SK-N-SH (cell line): ENCODE data around the gene HOXC5. TPM values are rescaled to one million over a fixed set of nuclear protein-coding genes. Genes with fewer than 3 reads are reported as not detected.

Source experiments
- CTCF ChIA-PET: fragments of 300-600, 350-600 bp; formaldehyde crosslinking; extraction: SDS; loops from one replicate; lab custom pipeline; 2021; lab: Yijun Ruan, JAX
- POLR2A ChIA-PET: fragments of 350-600 bp; sonication (Branson Sonifier 250); formaldehyde crosslinking; extraction: SDS; loops from one replicate; lab custom pipeline; 2020; ENCODE audit warnings: antibody characterized with exemption, inconsistent platforms; lab: Yijun Ruan, JAX
- DNase-seq: peaks from one replicate; pipeline ENCODE4 v3.0.0; 2012
- H2AFZ ChIP-seq: fragments of 200-600 bp; sonication (generic); 2 replicates; pipeline ENCODE4 v1.8.1; 2016; ENCODE audit warnings: antibody characterized with exemption, mild to moderate bottlenecking, low read depth
- H3F3A ChIP-seq: fragments of 200-600 bp; sonication (generic); replicated peaks from 2 replicates; pipeline ENCODE3; 2016; ENCODE audit warnings: antibody characterized with exemption, mild to moderate bottlenecking; ENCODE audit not compliant: insufficient read depth
- H3K27ac ChIP-seq, 2 experiments: fragments of 200-500 bp in 1 of 2; fragments of 200-600 bp in 1 of 2; sonication (Bioruptor generic) in 1 of 2; sonication (generic), shearing (Covaris generic) in 1 of 2; 2 replicates each; pipeline versions ENCODE4 v1.5.1 to v1.6.1; 2014 to 2016; ENCODE audit warnings: low read depth in 2 of 2, inconsistent platforms in 1 of 2, low read length in 1 of 2, mild to moderate bottlenecking in 1 of 2, mixed read lengths in 1 of 2
- H3K27me3 ChIP-seq: fragments of 200-600 bp; sonication (generic), shearing (Covaris generic); 2 replicates; pipeline ENCODE4 v1.6.1; 2016; ENCODE audit warnings: mixed run types; ENCODE audit not compliant: insufficient read depth
- H3K36me3 ChIP-seq, 2 experiments: fragments of 200-500 bp in 1 of 2; fragments of 200-600 bp in 1 of 2; sonication (Bioruptor generic) in 1 of 2; sonication (generic) in 1 of 2; replicated peaks in 1 of 2; 2 replicates each; pipeline versions ENCODE3 to v1.5.1; 2014 to 2016; ENCODE audit warnings: low read length in 1 of 2, mild to moderate bottlenecking in 1 of 2; ENCODE audit not compliant: insufficient read depth in 2 of 2, control insufficient read depth in 1 of 2
- H3K4me1 ChIP-seq, 2 experiments: fragments of 200-500 bp in 1 of 2; fragments of 200-600 bp in 1 of 2; sonication (Bioruptor generic) in 1 of 2; sonication (generic), shearing (Covaris generic) in 1 of 2; 2 replicates each; pipeline versions ENCODE4 v1.5.1 to v1.6.1; 2014 to 2016; ENCODE audit warnings: low read depth in 1 of 2, low read length in 1 of 2, mixed run types in 1 of 2; ENCODE audit not compliant: insufficient read depth in 2 of 2, control insufficient read depth in 1 of 2
- H3K4me2 ChIP-seq: fragments of 200-600 bp; sonication (generic), shearing (Covaris generic); 2 replicates; pipeline ENCODE4 v1.6.1; 2017; ENCODE audit warnings: mixed run types
- H3K4me3 ChIP-seq, 2 experiments: fragments of 200-500 bp in 1 of 2; fragments of 200-600 bp in 1 of 2; sonication (Bioruptor generic) in 1 of 2; sonication (generic), shearing (Covaris generic) in 1 of 2; 2 replicates each; pipeline versions ENCODE4 v1.5.1 to v1.8.1; 2014 to 2016; ENCODE audit warnings: low read depth in 2 of 2, inconsistent platforms in 1 of 2, low read length in 1 of 2, mild to moderate bottlenecking in 1 of 2, mixed read lengths in 1 of 2, moderate library complexity in 1 of 2
- H3K79me2 ChIP-seq: fragments of 200-600 bp; sonication (generic); 2 replicates; pipeline ENCODE4 v1.8.1; 2017; ENCODE audit warnings: mild to moderate bottlenecking; ENCODE audit not compliant: insufficient read depth
- H3K9ac ChIP-seq: fragments of 200-600 bp; sonication (generic); 2 replicates; pipeline ENCODE4 v1.6.1; 2017; ENCODE audit warnings: mixed run types
- H3K9me2 ChIP-seq: fragments of 200-600 bp; sonication (generic); 2 replicates; pipeline ENCODE4 v1.6.1; 2017; ENCODE audit warnings: mixed run types
- H3K9me3 ChIP-seq: fragments of 200-600 bp; sonication (generic); 2 replicates; pipeline ENCODE4 v1.6.1; 2017; ENCODE audit warnings: mixed run types, mild to moderate bottlenecking, moderate library complexity
- H4K20me1 ChIP-seq: fragments of 200-600 bp; sonication (generic); 2 replicates; pipeline ENCODE4 v1.6.1; 2017; ENCODE audit warnings: mild to moderate bottlenecking, mixed run types; ENCODE audit not compliant: insufficient read depth
- CHD2 ChIP-seq: fragments of 150-350 bp; IDR thresholded peaks from 2 replicates; pipeline ENCODE4 v1.6.1; 2018; ENCODE audit warnings: low read length; ENCODE audit not compliant: partially characterized antibody
- CTCF ChIP-seq: fragments of 200-600 bp; sonication (generic); IDR thresholded peaks from 2 replicates; pipeline ENCODE4 v1.6.1; 2017; ENCODE audit warnings: antibody characterized with exemption, mild to moderate bottlenecking, moderate library complexity
- EZH2phosphoT487 ChIP-seq: fragments of 200-600 bp; sonication (generic); IDR thresholded peaks from 2 replicates; pipeline ENCODE4 v1.6.1; 2017; ENCODE audit warnings: low read depth, mixed run types, mild to moderate bottlenecking, antibody characterized with exemption, moderate library complexity, borderline replicate concordance
- FOSL2 ChIP-seq: IDR thresholded peaks from 2 replicates; pipeline ENCODE4 v1.4.0; 2012; ENCODE audit warnings: low read depth, mild to moderate bottlenecking, moderate library complexity, borderline replicate concordance
- GATA2 ChIP-seq: sonication (generic); formaldehyde crosslinking; IDR thresholded peaks from 2 replicates; pipeline ENCODE4 v1.5.0; 2020; ENCODE audit warnings: mild to moderate bottlenecking, missing genetic modification reagents
- IRF3 ChIP-seq: fragments of 150-350 bp; IDR thresholded peaks from 2 replicates; pipeline ENCODE4 v1.6.1; 2016; ENCODE audit warnings: mild to moderate bottlenecking, low read depth, low read length
- MAX ChIP-seq: IDR thresholded peaks from 2 replicates; pipeline ENCODE4 v1.4.0; 2012; ENCODE audit warnings: low read depth
- MEF2A ChIP-seq: IDR thresholded peaks from 2 replicates; pipeline ENCODE4 v1.4.0; 2012; ENCODE audit warnings: low read depth, borderline replicate concordance
- MXI1 ChIP-seq: IDR thresholded peaks from 2 replicates; pipeline ENCODE4 v1.6.1; 2012; ENCODE audit warnings: mild to moderate bottlenecking, low read depth, low read length, improper control_type of control experiment
- NFIC ChIP-seq: IDR thresholded peaks from 2 replicates; pipeline ENCODE4 v1.4.0; 2012; ENCODE audit warnings: borderline replicate concordance
- POLR2AphosphoS5 ChIP-seq: IDR thresholded peaks from 2 replicates; pipeline ENCODE4 v1.6.1; 2012; ENCODE audit warnings: low read depth, low read length
- RAD21 ChIP-seq: IDR thresholded peaks from 2 replicates; pipeline ENCODE4 v1.6.1; 2012; ENCODE audit warnings: mild to moderate bottlenecking, low read length
- RCOR1 ChIP-seq: fragments of 150-350 bp; IDR thresholded peaks from 2 replicates; pipeline ENCODE4 v1.6.1; 2017; ENCODE audit warnings: antibody characterized with exemption, low read length
- RFX5 ChIP-seq: IDR thresholded peaks from 2 replicates; pipeline ENCODE4 v1.6.1; 2012; ENCODE audit warnings: mild to moderate bottlenecking, improper control_type of control experiment, low read length
- RXRA ChIP-seq: IDR thresholded peaks from 2 replicates; pipeline ENCODE4 v1.4.0; 2012; ENCODE audit warnings: low read depth, mild to moderate bottlenecking, borderline replicate concordance
- SIN3A ChIP-seq: IDR thresholded peaks from 2 replicates; pipeline ENCODE4 v1.6.1; 2012; ENCODE audit warnings: low read depth, mild to moderate bottlenecking, low read length, moderate library complexity, borderline replicate concordance
- SMC3 ChIP-seq: IDR thresholded peaks from 2 replicates; pipeline ENCODE4 v1.6.1; 2012; ENCODE audit warnings: low read depth, low read length, improper control_type of control experiment
- TEAD4 ChIP-seq: IDR thresholded peaks from 2 replicates; pipeline ENCODE4 v1.4.0; 2012; ENCODE audit warnings: mild to moderate bottlenecking, borderline replicate concordance; ENCODE audit not compliant: insufficient read depth
- YY1 ChIP-seq: IDR thresholded peaks from 2 replicates; pipeline ENCODE4 v1.4.0; 2012; ENCODE audit warnings: low read depth, mild to moderate bottlenecking
- WGBS: methylation state at CpG from one replicate; pipeline ENCODE4 v1.1.6; 2017; ENCODE audit warnings: low lambda C conversion rate; 5-methylcytosine and 5-hydroxymethylcytosine counted together
- polyA plus RNA-seq, 3 experiments: library from polyadenylated mRNA; depleted of rRNA; stranded (reverse); fragments of >200 nt; gene quantifications; 2 replicates each; pipeline ENCODE4 v1.2.3, GENCODE V29; 2012

The HOXC5 gene
- polyA plus RNA-seq, 1 of the 3 experiments (the other 2 are of a cell fraction) = 2.1 TPM

GRCh38 chr12:54030442-54030801, 2.4 kb upstream of the HOXC5 start:
- no peak overlapping the region for H2AFZ ChIP-seq
- POLR2A ChIA-PET = no interaction called here
- H3K4me3 ChIP-seq = no peak overlapping the region
- 90% methylated on average over 6 of the region's 7 CpGs for WGBS
- CTCF ChIA-PET = interaction anchor here (1.5 to 23.2 kb wide), 7 partner anchors 24 to 184 kb away, joined by 4 to 548 read pairs (median 56); partner anchors contain the start of genes HOXC10, HOXC4, HOXC8 and SMUG1
- peaks cover 4% of the 10 kb centered on the region for H3F3A ChIP-seq
- H3K4me1 ChIP-seq = peaks cover 0 to 30% of the 10 kb centered on the region in 2 experiments; a peak in 1 of 4 replicates
- H3K9ac ChIP-seq = no peak overlapping the region
- H3K27me3 ChIP-seq = no peaks in the 10 kb centered on the region
- H4K20me1 ChIP-seq = no peaks in the 10 kb centered on the region
- H3K79me2 ChIP-seq = no peaks in the 10 kb centered on the region
- no peaks in the 10 kb centered on the region for H3K9me3 ChIP-seq
- H3K4me2 ChIP-seq = no peak overlapping the region
- H3K9me2 ChIP-seq = no peaks in the 10 kb centered on the region
- no peak for DNase-seq
- TF ChIP-seq SMC3 (no peak), CHD2 (no peak), POLR2AphosphoS5 (no peak), EZH2phosphoT487 (no peak), CTCF (no peak), RAD21 (no peak), SIN3A (no peak), NFIC (no peak), YY1 (no peak), GATA2 (no peak), MEF2A (no peak), MAX (no peak), MXI1 (no peak)
- no peaks in the 10 kb centered on the region for H3K36me3 ChIP-seq
- no peak overlapping the region for H3K27ac ChIP-seq

GRCh38 chr12:54030889-54031471, 1.9 kb upstream of the HOXC5 start:
- H4K20me1 ChIP-seq = no peaks in the 10 kb centered on the region
- peaks cover 4% of the 10 kb centered on the region for H3F3A ChIP-seq
- ChIA-PET CTCF (interaction anchor here (1.5 to 23.2 kb wide), 7 partner anchors 8 to 184 kb away, joined by 4 to 548 read pairs (median 56); partner anchors contain the start of genes HOXC4, HOXC8 and SMUG1), POLR2A (no interaction called here)
- H3K4me3 ChIP-seq = no peak overlapping the region
- H3K9me3 ChIP-seq = no peaks in the 10 kb centered on the region
- peaks cover 0 to 31% of the 10 kb centered on the region in 2 experiments; a peak in 1 of 4 replicates for H3K4me1 ChIP-seq
- no peak overlapping the region for H3K4me2 ChIP-seq
- no peaks in the 10 kb centered on the region for H3K79me2 ChIP-seq
- no peak for DNase-seq
- H3K36me3 ChIP-seq = no peaks in the 10 kb centered on the region
- TF ChIP-seq FOSL2 (no peak), RCOR1 (no peak), RFX5 (no peak), IRF3 (no peak), MAX (no peak), TEAD4 (no peak), NFIC (no peak), RXRA (no peak)
- H3K27me3 ChIP-seq = no peaks in the 10 kb centered on the region
- no peak overlapping the region for H2AFZ ChIP-seq
- H3K9ac ChIP-seq = no peak overlapping the region
- no peak overlapping the region for H3K27ac ChIP-seq
- no peaks in the 10 kb centered on the region for H3K9me2 ChIP-seq
- 96% methylated on average over 44 of the region's 46 CpGs for WGBS
